ENCODE measurements around the gene MRPS27. TPM values are rescaled to one million over a fixed set of nuclear protein-coding genes. Genes with fewer than 3 reads are reported as not detected.
A peak's percentile ranks its signal among the peaks of the same experiment; 100 is the strongest.

Gene MRPS27
- total RNA-seq, 4 donors from 2014 or later = 48.6 to 57.9 (median 55.1) TPM

DNA sequence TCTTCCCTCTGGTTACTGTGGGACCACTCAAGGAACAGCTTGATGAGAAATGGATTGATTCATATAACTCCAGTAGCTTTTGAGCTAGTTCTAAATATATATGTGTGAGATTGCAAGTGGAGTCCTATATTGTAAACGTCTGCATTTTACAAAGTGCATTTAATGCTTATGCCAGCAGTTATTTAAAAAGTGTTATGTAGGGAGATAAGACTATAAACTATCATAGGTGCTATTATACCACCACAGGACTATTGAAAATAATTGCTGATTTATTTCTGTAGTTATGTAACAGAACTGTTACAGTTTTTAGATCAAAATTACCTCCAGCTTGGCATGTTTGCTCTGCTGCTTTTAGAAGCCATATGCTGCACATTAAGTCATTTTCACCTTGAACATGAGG lies 36.3 kb upstream of the MRPS27 start:
- Histone ChIP-seq H3K4me1 (no peaks in the 10 kb centered on the region), H3K36me3 (peaks cover 0 to 35% of the 10 kb centered on the region in 2 donors), H3K4me3 (no peak overlapping the region), H3K27me3 (no peaks in the 10 kb centered on the region), H3K27ac (no peak overlapping the region), H3K9me3 (no peaks in the 10 kb centered on the region)
- WGBS, 2 donors (ENCODE audit: low coverage in 1 of 2) = 40 to 64% methylated on average over 1 of the region's 1 CpG
- no peak for ATAC-seq
- no peak for TF ChIP-seq CTCF (IDR thresholded peaks at IDR 0.05)
- no peak for TF ChIP-seq EP300 (IDR thresholded peaks at IDR 0.05)
- no peak for TF ChIP-seq POLR2A (IDR thresholded peaks at IDR 0.05)
- TF ChIP-seq POLR2AphosphoS5 (IDR thresholded peaks at IDR 0.05) = no peak

DNA sequence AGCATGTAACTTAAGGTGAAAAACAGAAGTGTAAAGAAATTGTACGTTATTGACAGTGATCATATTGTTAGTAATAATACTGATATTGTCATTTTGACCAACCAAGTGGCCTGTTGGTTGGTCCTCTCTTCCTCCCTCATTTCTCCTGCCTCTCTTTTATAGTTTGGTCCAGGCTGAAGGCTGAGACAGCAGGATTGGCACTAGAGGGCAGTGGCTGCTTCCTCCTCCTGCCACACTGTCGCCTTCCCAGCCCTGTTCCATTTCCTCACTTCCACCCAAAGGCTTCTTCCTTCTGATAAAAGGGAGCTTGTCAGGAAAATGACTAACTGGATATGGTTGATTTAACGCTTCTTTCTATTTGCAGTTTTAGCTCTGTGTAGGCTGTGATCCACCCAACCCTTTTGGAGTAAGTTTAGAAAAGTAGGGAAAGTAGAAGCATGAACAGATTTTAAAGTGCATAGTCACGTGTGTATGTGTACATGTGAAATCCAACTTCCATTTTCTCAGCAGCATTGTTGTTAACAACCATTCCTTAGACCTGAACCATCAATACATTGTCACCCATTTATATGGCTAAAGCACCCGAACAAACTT lies 35.8 kb upstream of the MRPS27 start:
- no peak overlapping the region for H3K27ac ChIP-seq
- no peaks in the 10 kb centered on the region for H3K27me3 ChIP-seq
- peaks cover 0 to 30% of the 10 kb centered on the region in 2 donors for H3K36me3 ChIP-seq
- no peaks in the 10 kb centered on the region for H3K9me3 ChIP-seq
- TF ChIP-seq CTCF (IDR thresholded peaks at IDR 0.05) (peak in 3 of 4 experiments; percentile 37 to 63 (median 37)), POLR2A (IDR thresholded peaks at IDR 0.05) (no peak)
- peak; percentile 61 for ATAC-seq
- no peak overlapping the region for H3K4me3 ChIP-seq
- 64 to 73% methylated on average over 5 of the region's 5 CpGs for WGBS, 2 donors (ENCODE audit: low coverage in 1 of 2)
- H3K4me1 ChIP-seq = no peaks in the 10 kb centered on the region

GRCh38 chr5:72353046-72353445 lies 33.0 kb upstream of the MRPS27 start:
- Histone ChIP-seq H3K4me3 (no peak overlapping the region), H3K36me3 (peaks cover 0 to 8% of the 10 kb centered on the region in 2 donors), H3K9me3 (no peaks in the 10 kb centered on the region), H3K27me3 (no peaks in the 10 kb centered on the region), H3K4me1 (no peaks in the 10 kb centered on the region), H3K27ac (no peak overlapping the region)
- ATAC-seq = no peak
- no peak for TF ChIP-seq POLR2AphosphoS5 (IDR thresholded peaks at IDR 0.05)
- no peak for TF ChIP-seq CTCF (IDR thresholded peaks at IDR 0.05)
- TF ChIP-seq POLR2A (IDR thresholded peaks at IDR 0.05) = no peak
- no peak for TF ChIP-seq EP300 (IDR thresholded peaks at IDR 0.05)

DNA sequence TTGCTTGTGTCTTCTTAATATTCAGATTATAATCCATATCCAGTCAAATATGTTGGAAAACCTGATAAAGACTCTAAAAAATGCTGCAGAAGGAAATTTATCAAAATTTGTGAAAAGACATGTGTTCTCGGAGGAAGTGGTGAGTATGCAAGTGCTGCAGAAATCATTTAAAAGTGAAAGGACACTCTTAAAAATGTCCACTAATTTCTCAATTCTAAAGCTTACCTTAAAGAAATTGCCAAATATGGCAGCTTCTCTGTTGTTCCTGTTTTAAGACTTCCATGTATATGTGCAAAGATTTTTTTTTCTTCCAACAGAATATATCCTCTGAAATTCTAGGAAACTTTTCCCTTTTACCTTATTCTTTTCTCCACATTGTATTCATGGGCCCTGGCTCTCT lies 32.6 kb upstream of the MRPS27 start:
- H3K4me3 ChIP-seq = no peak overlapping the region

GRCh38 chr5:72351376-72351775 lies 31.3 kb upstream of the MRPS27 start:
- peaks cover 0 to 14% of the 10 kb centered on the region in 2 donors for H3K36me3 ChIP-seq
- no peak overlapping the region for H3K4me3 ChIP-seq
- no peaks in the 10 kb centered on the region for H3K27me3 ChIP-seq
- no peaks in the 10 kb centered on the region for H3K9me3 ChIP-seq
- TF ChIP-seq POLR2A (IDR thresholded peaks at IDR 0.05) = no peak
- TF ChIP-seq POLR2AphosphoS5 (IDR thresholded peaks at IDR 0.05) = no peak
- no peaks in the 10 kb centered on the region for H3K4me1 ChIP-seq
- WGBS, 2 donors (ENCODE audit: low coverage in 1 of 2) = 75 to 93% methylated on average over 1 to 2 of the region's 2 CpGs
- no peak for ATAC-seq
- no peak overlapping the region for H3K27ac ChIP-seq

More for the DNA sequence above, 32.6 kb upstream of the MRPS27 start:
- TF ChIP-seq POLR2AphosphoS5 (IDR thresholded peaks at IDR 0.05) (no peak), POLR2A (IDR thresholded peaks at IDR 0.05) (no peak)
- 77 to 83% methylated on average over 1 of the region's 1 CpG for WGBS, 2 donors (ENCODE audit: low coverage in 1 of 2)
- Histone ChIP-seq H3K27me3 (no peaks in the 10 kb centered on the region), H3K4me1 (no peaks in the 10 kb centered on the region), H3K36me3 (peaks cover 0 to 5% of the 10 kb centered on the region in 2 donors), H3K9me3 (no peaks in the 10 kb centered on the region), H3K27ac (no peak overlapping the region)
- no peak for ATAC-seq

DNA sequence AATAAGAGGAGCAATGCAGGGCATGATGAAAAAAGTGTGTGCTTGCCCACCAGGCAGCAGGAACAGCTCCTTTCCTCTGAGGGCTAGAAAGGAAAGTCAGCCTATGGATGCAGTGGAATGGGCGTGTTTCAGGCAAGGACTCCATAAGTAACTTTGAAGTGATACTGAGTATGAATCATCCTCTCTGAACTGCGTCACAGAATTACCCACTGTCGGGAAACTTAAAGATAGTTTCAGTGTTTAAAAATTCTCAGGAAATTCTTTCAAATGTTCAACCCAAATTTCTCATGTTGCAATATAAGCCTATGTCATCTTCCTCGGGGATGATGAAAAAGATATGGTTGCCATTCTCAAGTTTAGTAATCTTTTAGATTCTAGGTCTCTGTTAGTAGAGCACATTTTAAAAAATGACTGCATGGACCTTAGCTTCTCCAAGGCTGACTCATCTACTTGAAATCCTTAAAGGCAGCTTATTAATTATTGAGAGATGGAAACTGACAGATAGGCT lies 27.8 kb upstream of the MRPS27 start:
- Histone ChIP-seq H3K36me3 (peaks cover 0 to 47% of the 10 kb centered on the region in 2 donors), H3K9me3 (no peaks in the 10 kb centered on the region), H3K4me3 (no peak overlapping the region), H3K27ac (no peak overlapping the region), H3K4me1 (no peaks in the 10 kb centered on the region), H3K27me3 (no peaks in the 10 kb centered on the region)
- WGBS, 2 donors (ENCODE audit: low coverage in 1 of 2) = 80 to 93% methylated on average over 3 to 4 of the region's 4 CpGs
- ATAC-seq = peak; percentile 53
- no peak for TF ChIP-seq POLR2A (IDR thresholded peaks at IDR 0.05)
- no peak for TF ChIP-seq POLR2AphosphoS5 (IDR thresholded peaks at IDR 0.05)
- TF ChIP-seq EP300 (IDR thresholded peaks at IDR 0.05) = no peak
- no peak for TF ChIP-seq CTCF (IDR thresholded peaks at IDR 0.05)
